HG03039 (cell line): ENCODE results near the gene PRAMEF27.
"Not testable (repeated sequence)": the region's sequence is repeated elsewhere in the genome, so short reads cannot be mapped to it uniquely, and the experiment has no call there.

Experiments used
- ATAC-seq: cut with Tn5 transposase; IDR thresholded peaks from one replicate; pipeline ENCODE4 v1.9.1; 2021; ENCODE audit warnings: mild to moderate bottlenecking, moderate library complexity; ENCODE audit not compliant: unreplicated experiment

PRAMEF27 gene

DNA sequence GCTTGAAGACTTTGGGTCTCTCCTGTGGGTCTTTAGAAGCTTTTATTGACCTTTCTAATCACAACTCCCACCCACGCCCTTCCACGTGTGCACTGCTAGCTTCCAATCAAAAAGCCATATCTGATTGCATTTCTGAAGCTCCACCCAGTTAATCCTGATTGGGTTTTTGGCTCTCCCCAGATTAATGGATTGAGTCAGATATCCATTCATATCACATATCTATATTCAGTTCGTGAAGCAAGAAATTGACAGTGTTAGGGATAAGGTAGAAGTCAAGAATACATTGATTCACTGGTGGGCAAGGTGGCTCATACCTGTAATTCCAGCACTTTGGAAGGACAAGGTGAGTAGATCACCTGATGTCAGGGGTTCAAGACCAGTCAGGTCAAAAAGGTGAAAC lies at the start of gene PRAMEF27:
TSS of gene PRAMEF27 (minus strand) at position 101 of the 400 bp plus-strand sequence. CDS start 2,916 bp downstream, outside the sequence.
- ATAC-seq: not testable (repeated sequence)

DNA sequence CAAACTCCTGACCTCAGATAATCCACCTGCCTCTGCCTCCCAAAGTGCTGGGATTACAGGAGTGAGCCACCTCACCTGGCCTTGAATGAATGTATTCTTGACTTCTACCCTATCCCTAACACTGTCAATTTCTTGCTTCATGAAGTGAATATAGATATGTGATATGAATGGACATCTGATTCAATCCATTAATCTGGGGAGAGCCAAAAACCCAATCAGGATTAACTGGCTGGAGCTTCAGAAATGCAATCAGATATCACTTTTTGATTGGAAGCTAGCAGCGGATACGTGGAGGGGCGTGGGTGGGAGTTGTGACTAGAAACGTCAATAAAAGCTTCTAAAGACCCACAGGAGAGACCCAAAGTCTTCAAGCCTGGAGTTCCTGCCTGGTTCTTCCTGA lies 14.1 kb upstream of the PRAMEF27 start, which contains the start of gene PRAMEF25:
TSS of gene PRAMEF25 (plus strand) at position 301 of the 400 bp plus-strand sequence. CDS start 2,920 bp downstream, outside the sequence.
- ATAC-seq: not testable (repeated sequence)

- ATAC-seq: not testable (repeated sequence)
These were observed 36.5 kb downstream of the PRAMEF27 start for GRCh38 chr1:13019846-13020245.

- not testable (repeated sequence) for ATAC-seq
These were observed 44.4 kb downstream of the PRAMEF27 start for GRCh38 chr1:13011932-13012331.

DNA sequence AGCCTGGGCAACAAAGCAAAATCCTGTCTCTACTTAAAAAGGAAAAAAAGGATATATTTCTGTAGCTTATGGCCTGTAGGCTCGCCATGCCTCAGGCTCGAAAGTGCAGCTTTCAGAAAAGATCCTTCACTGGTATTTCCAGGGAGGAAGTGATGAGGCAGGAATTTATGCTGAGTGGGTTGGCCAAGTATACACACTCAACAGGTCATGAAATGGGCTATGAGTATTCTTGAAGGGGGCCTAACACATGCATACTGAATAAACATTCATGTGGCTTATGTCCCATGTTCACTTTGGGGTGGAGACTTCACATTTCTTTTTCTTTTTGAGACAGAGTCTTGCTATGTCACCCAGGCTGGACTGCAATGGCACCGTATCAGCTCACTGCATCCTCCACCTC lies 47.0 kb downstream of the PRAMEF27 start:
- ATAC-seq: not testable (repeated sequence)

DNA sequence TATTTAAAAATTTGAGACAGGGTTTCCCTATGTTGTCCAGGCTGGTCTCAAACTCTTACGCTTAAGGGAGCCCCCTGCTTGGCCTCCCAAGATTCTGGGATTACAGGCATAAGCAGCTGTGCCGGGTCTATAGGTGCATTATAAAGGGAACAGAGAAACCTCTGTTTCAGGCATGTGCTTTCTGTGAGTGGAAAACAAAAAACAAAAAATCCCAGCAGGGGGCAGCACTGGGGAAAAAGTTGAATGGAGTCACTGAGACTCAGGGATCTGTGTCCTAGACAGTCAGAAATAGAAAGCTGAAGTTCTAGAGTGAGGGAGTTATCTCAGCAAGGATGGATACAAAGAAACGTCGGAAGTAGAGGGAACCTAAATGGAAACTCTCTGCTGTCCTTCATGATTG lies 50.6 kb downstream of the PRAMEF27 start:
- ATAC-seq: not testable (repeated sequence)
